Brain microvascular endothelial cell (primary cell): ENCODE results near the gene SGCD.

ENCODE experiments used
- DNase-seq: peaks from one replicate; pipeline ENCODE4 v3.0.0-alpha.2; 2020
- H3K27ac ChIP-seq: fragments of 250-450 bp; sonication (Bioruptor Pico); 2 replicates; pipeline ENCODE4 v1.5.1; 2020; ENCODE audit warnings: mild to moderate bottlenecking, moderate library complexity
- H3K27me3 ChIP-seq: fragments of 250-450 bp; sonication (Bioruptor Pico); replicated peaks from 2 replicates; pipeline ENCODE4 v1.5.1; 2020; ENCODE audit warnings: mild to moderate bottlenecking
- H3K36me3 ChIP-seq: fragments of 250-450 bp; sonication (Bioruptor Pico); replicated peaks from 2 replicates; pipeline ENCODE4 v1.5.1; 2020; ENCODE audit warnings: mild to moderate bottlenecking
- H3K4me3 ChIP-seq: 2 replicates; pipeline ENCODE4 v1.5.1; 2011; ENCODE audit warnings: low read depth, mild to moderate bottlenecking, control low read depth, low read length, moderate library complexity
- in situ Hi-C: cut with HindIII; loops from 2 replicates; pipeline ENCODE4 v1.10.0; 2017; ENCODE audit warnings: low sequenced_read_pairs, low pct_ligation_motif_present
- TF ChIP-seq, protein P1 (sequence below): IDR thresholded peaks from 2 replicates; pipeline ENCODE4 v1.5.1; 2011; ENCODE audit warnings: low read depth, mild to moderate bottlenecking, moderate library complexity, low read length, control low read depth, inconsistent platforms; ENCODE audit errors: missing control alignments

The SGCD gene

DNA sequence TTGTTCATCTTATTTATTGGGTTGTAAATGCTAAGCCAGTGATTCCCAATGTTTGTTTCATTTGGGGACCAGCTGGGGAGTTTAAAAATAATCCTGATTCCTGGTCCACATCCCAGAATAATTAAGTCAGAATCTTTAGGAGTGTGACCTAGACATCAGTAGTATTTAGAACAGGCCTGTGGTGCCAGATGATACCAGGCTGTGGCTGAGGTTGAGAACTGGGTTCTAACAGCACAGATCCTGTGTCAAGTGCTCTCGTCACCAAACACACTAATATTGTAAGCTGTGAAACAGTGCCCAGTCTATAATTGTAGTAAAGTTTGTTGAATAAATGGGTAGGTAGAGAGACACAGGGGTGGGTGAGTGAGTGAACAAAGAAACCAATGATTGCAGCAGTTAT is 351.0 kb downstream of the SGCD start:
- H3K27ac ChIP-seq: no peak overlapping the region
- in situ Hi-C loops: no loop called here
- H3K36me3 ChIP-seq: no peaks in the 10 kb centered on the region
- no peaks in the 10 kb centered on the region for H3K27me3 ChIP-seq
- TF ChIP-seq, protein P1, sequence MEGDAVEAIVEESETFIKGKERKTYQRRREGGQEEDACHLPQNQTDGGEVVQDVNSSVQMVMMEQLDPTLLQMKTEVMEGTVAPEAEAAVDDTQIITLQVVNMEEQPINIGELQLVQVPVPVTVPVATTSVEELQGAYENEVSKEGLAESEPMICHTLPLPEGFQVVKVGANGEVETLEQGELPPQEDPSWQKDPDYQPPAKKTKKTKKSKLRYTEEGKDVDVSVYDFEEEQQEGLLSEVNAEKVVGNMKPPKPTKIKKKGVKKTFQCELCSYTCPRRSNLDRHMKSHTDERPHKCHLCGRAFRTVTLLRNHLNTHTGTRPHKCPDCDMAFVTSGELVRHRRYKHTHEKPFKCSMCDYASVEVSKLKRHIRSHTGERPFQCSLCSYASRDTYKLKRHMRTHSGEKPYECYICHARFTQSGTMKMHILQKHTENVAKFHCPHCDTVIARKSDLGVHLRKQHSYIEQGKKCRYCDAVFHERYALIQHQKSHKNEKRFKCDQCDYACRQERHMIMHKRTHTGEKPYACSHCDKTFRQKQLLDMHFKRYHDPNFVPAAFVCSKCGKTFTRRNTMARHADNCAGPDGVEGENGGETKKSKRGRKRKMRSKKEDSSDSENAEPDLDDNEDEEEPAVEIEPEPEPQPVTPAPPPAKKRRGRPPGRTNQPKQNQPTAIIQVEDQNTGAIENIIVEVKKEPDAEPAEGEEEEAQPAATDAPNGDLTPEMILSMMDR: no peak
- no peak for DNase-seq
- H3K4me3 ChIP-seq: no peak overlapping the region

DNA sequence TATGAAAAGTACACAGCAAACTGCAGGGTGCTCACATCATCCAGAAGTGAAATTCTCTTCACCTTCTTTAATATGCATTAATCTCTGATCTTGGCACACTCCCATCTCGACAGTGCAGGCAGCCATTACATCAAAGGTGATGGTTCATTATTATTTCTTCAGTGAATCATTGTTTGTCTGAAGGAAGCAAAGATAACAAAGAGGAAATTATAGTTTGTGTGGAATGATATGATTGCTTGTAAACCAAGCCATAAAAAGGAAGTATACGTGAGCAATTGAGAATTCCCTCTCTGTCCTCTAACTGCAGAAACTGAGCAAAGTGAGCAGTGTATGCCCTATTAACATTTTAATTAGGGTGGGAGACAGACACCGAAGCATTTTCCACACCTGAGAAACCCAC is 351.5 kb downstream of the SGCD start:
- Histone ChIP-seq H3K27me3 (no peaks in the 10 kb centered on the region), H3K36me3 (no peaks in the 10 kb centered on the region), H3K4me3 (no peak overlapping the region), H3K27ac (no peak overlapping the region)
- in situ Hi-C loops: no loop called here
- DNase-seq: no peak
- TF ChIP-seq, protein P1: no peak

DNA sequence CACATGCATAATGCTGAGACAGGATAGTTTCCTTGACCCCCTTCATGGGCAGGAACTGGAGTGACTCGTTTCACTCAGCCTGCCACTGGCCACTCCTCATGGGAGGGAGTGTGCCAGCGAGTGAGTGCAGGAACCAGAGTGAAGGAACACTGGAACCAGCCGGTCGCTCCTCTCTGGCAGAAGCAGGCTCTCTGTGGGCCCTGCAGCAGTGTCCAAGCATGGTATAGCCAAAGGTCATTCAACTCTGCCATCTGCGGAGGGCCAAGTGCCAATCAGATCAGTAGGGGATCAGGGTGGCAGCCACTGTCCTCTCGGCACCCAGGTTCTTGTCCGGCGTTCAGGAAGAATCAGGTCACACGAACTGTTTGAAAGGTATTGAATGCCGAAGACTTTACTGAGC is 353.9 kb downstream of the SGCD start:
- TF ChIP-seq, protein P1: no peak
- H3K36me3 ChIP-seq: no peaks in the 10 kb centered on the region
- H3K27me3 ChIP-seq: no peaks in the 10 kb centered on the region
- DNase-seq: no peak
- H3K27ac ChIP-seq: no peak overlapping the region
- H3K4me3 ChIP-seq: no peak overlapping the region
- in situ Hi-C loops: no loop called here

DNA sequence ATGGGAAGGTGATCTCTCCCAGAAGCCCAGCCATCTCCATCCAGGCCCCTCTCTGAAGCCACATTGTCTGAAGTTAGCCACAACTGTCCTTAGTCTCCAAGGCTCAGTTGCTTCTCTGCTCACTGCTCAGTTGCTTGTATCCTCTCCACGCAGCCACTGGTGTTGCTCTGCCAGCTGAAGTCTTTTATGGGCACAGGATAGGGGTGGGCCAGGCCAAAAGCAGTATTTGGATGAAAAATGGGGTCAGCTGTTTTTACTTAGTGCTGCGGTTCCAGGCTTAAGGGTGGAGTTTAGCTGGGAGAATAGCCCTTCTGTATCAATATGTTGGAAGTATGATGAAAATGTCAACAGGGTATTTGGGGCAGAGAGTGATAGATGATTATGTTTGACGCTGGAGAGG is 354.3 kb downstream of the SGCD start:
- H3K27me3 ChIP-seq: no peaks in the 10 kb centered on the region
- no peak overlapping the region for H3K27ac ChIP-seq
- TF ChIP-seq, protein P1: no peak
- H3K36me3 ChIP-seq: no peaks in the 10 kb centered on the region
- in situ Hi-C loops: no loop called here
- H3K4me3 ChIP-seq: no peak overlapping the region
- DNase-seq: no peak

DNA sequence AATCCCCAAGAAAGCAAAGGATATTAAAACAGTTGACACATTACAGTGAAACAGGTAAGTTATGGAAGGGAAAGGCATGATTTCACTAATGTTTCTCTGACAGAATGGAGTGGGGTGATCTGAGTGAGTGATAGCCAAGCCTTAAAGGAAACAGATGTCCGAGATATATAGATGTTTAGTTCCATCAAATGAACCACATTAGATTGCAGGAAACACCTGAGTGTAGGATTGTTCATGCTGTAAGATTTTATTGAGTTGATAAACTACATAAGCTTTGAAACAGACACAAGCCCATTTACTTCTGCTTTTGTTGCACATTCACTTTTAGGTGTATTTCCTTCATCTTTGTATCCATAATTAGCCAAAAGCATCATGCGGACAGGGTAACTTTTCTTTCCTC is 356.0 kb downstream of the SGCD start:
- H3K27ac ChIP-seq: no peak overlapping the region
- TF ChIP-seq, protein P1: no peak
- no peaks in the 10 kb centered on the region for H3K27me3 ChIP-seq
- in situ Hi-C loops: no loop called here
- H3K4me3 ChIP-seq: no peak overlapping the region
- no peaks in the 10 kb centered on the region for H3K36me3 ChIP-seq
- no peak for DNase-seq

DNA sequence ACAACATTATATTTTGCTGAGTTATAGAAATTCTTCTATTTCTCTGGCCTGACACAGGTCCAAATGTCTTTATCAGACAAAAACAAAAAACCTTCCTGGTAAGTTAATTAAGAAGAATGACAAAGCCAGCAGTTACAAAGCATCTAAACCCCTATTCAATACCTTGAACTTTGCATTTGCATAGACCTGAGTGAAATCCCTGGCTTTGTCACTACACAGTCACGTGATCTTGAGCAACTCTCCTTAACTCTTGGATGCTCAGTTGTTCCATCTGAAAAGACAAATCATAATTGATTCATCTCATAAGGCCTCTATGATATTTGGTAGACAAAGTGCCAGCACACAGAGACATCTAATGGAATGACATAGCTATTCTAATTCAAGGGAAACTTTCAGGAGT is 356.5 kb downstream of the SGCD start:
- TF ChIP-seq, protein P1: no peak
- Histone ChIP-seq H3K4me3 (no peak overlapping the region), H3K27ac (no peak overlapping the region), H3K36me3 (no peaks in the 10 kb centered on the region), H3K27me3 (no peaks in the 10 kb centered on the region)
- DNase-seq: no peak
- in situ Hi-C loops: no loop called here
